Fibroblast of upper back skin (primary cell): ENCODE results near the gene COL4A4.
A peak's percentile ranks its signal among the peaks of the same experiment; 100 is the strongest.

ENCODE experiments used
- DNase-seq: peaks from one replicate; pipeline ENCODE4 v3.0.0-alpha.2; 2013

Gene COL4A4

DNA sequence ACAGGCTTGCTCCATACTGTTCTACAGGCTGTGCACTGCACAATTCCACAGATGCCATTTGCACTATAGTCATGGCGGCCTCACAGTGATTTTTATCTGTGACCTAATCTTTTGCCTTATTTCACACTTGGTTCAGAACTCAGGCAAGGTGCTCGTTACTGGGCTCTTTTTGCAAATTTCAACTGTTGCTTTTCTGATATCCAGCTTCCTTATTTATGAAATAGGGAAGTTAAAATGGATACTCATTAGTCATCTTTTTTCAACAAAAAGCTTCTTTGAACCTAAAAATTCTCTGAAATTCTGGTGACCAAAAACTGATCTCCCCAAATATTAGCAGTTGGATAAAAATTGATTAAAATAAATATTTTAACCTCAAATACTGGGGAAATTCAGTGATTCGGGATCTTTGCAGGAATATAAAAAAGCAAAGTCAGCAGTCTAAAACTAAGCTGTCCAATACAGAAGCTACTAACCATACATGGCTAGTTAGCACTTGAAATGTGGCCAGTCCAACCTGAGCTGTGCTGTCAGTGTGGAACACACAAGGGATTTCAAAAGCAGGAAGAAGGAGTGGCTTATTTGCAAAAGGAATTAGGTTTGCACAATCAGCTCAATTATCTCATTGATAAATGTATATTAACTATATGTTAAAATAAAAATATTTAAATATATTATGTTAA is 134.4 kb downstream of the COL4A4 start:
- DNase-seq: peak; percentile 5

GRCh38 chr2:227025510-227025909 is 138.5 kb downstream of the COL4A4 start:
- no peak for DNase-seq

- DNase-seq: no peak
Observed at GRCh38 chr2:227022608-227023007, 141.4 kb downstream of the COL4A4 start.

DNA sequence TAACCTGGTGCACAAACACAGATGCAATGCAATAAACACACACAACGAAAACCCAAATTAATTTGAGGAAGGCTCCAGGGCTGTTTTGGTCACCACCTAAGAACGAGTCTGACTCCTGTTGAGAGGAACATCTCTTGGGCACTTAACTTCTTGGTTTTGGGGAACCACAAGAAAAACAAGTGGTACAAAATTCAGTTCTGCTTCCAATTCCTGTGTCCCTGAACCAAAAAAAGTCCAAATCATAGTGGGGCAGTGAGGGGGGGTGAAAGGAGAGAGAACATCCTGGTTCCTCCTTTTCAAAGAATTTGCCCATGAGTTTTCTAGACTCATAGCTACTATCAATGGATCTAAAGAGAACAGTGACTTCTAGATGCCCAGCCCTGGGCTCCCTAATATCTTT is 143.6 kb downstream of the COL4A4 start:
- DNase-seq: no peak

DNA sequence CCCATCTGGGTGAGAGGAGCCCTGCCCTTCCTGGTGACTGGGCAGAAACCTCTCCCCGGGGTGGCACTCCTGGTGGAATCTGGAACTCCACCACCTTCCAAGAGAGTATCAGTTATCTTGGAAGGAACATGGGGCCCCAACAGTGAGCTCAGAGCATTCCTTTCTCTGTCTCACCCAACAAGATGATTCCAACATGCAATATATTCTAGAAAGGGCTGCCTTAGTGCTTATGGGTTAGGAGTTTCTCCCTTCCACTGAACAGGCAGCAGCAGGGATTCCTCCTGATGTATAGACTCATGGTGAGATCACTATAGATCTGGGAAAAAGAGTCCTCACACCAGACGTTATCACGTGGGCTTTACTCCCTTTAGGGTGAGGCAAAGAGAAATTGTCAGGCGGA is 147.1 kb downstream of the COL4A4 start:
- no peak for DNase-seq

- no peak for DNase-seq
Observed at GRCh38 chr2:227013881-227014280, 150.1 kb downstream of the COL4A4 start.

DNA sequence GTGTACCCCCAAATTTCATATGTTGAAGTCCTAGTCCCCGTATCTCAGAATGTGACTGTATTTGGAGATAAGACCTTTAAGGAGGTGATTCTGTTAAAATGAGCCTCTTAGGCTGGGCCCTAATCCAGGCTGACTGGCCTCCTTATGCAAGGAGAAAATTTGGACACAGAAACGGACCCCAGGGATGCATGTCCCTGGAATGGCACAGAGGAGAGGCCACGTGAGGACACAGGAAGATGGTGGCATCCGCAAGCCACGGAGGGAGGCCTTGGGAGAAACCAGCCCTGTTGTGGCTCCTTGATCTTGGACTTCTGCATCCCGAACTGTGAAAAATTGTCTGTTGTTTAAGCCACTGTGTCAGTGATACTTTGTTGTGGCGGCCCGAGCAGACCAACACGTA is 150.7 kb downstream of the COL4A4 start:
- DNase-seq: no peak

GRCh38 chr2:227010433-227010832 is 153.6 kb downstream of the COL4A4 start:
- DNase-seq: peak; percentile 23

DNA sequence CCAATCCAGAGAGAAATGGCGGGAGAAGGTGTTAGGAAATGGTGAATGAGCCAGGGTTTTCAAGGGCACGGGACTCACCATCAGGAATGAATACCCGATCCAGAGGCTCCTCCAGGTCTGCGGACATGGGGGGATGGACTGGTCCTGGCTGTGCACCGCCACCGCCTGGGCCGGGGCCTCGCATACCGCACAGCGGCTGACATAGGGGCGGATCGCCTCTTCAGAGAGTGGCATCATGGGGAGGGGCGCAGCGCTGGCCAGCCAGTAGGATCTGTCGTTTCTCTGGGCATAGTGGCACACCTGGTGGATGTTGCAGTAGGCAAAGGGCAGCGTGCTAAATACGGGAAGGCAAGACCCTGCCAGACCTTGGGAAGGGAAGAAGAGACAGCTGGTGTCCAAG is 156.1 kb downstream of the COL4A4 start:
- DNase-seq: no peak

DNA sequence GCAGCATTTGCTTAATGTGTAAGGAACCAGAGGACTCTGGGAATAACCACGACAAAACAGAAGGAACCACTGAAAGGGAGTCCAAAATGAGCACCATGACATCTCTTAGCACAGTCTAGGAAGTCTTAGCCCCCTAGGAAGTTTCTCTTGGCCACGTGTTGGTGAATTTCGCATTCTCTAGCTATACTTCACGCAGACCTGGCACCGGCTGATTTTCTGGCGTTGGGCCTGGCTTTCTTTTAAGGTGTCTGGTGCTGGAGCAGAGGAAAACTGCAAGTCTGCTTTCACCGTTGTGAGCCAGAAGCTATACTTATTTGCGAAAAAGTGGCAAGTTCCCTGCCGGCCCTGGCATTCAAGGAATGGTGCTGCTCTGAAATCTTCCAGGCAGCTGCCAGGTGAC is 156.9 kb downstream of the COL4A4 start:
- DNase-seq: no peak

DNA sequence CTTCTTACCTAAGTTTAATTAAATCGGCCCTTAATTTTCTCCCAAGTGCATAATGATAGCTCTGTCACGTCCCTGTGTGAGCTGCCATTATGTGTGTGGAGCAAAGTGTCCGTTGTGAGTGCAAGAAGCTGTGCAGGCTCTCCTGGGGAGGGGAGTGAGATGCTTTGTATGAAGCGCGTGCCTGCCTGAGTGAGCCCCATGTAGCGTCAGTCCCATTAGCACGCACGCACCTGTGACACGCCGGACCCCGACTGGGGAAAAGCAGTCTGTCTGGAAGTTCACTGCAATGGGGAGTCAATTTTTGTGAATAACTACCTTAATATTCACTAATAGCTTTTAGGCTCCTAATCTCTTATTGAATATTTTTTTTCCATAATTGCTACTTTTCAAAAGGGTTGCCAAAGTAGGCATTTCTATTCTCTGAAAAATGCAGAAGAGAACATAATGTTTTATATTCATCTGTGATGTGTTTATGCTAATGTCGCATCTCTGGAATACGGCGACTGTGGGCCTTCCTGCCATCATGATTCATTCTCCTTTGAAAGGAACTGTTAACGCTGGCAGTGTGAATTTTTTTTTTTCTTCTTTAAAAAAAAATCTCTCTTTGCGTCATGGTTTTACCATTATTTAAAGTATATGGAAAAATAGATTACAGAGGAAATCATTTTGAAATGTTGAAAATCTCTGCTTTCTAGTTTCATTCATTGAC is 157.7 kb downstream of the COL4A4 start:
- no peak for DNase-seq

GRCh38 chr2:227004482-227004881 is 159.5 kb downstream of the COL4A4 start:
- no peak for DNase-seq

- DNase-seq: no peak
Observed at GRCh38 chr2:227000123-227000522, 163.9 kb downstream of the COL4A4 start.

DNA sequence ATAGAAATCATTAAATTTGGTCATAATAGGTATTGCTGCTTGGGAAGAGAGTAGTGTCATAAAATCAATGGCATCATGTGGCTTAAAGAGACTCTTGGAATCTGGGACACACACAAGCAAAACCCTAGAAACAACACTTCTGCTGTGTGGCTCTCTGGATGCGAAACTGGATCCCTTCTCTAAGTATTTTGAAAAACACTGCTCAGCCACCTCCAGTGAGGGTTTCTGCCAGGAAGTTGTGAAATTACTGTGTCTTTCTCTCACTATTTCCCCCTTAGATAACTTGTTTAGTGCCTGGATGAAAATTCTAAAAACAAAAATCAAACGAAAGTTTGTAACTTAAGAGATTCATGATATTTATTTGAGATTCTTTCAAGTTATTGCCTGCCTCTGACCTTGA is 164.3 kb downstream of the COL4A4 start:
- DNase-seq: no peak

DNA sequence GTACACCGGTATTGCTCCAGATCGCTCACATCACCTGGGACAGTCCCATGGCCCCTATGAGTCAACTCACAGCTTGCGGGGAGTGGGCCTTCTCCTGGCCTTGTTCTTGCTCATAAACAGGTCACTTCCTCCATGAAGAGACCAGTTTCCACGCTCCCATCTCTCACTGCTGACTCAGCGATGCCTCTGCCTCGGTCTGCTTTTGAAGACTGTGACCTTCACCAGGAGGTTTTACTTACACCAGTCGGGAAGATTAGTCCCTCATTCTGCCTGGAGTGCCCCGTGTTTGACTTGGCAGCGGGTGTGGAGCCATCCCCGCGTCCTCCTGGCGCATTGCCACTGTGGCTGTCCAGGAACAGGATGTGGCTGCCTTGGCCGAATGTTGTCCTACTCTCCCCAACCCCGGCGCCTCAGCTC is 168.4 kb downstream of the COL4A4 start:
- DNase-seq: peak; percentile 77

- DNase-seq: no peak
Observed at GRCh38 chr2:226994775-226995174, 169.2 kb downstream of the COL4A4 start.

DNA sequence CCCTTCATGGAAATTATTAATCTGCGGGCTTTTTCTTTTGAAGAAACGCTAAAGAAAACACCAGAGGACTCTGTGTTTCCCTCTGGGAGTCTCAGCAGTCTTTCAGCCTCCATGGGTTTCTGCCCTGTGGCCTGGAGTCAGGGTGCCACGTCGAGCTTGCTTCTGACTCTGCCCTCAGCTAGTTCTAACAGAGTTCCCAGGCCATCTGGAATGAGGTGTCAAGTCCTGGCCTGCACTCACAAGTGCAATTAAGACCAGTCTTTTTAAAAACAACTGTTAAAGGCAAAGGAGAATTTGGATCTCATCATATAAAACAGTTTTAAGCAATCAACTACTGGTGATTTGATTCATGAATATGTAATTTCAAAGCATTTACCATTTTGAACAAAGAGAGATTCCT is 170.8 kb downstream of the COL4A4 start:
- DNase-seq: no peak

DNA sequence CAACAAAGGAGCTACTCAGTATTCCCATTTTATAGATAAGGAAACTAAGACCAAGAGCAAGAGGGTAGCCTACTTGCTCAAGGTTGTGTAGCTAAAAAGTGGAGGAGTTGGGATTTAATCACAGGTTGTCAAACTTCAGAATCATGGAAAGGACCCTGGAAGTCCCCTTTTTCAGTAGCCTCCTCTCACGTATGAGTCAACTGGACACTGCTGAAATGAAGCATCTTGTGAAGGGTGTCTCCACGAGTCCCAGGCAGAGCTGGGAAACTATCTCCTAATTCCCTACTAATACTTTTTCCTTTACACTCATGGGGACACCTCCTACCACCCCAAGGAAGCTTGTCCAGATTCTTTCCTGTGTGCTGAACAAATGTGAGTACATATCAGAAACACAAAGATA is 172.3 kb downstream of the COL4A4 start:
- no peak for DNase-seq

- no peak for DNase-seq
Observed at GRCh38 chr2:226985583-226985946, 178.4 kb downstream of the COL4A4 start.

GRCh38 chr2:226984750-226985582 is 179.0 kb downstream of the COL4A4 start:
- peak; percentile 78 for DNase-seq

DNA sequence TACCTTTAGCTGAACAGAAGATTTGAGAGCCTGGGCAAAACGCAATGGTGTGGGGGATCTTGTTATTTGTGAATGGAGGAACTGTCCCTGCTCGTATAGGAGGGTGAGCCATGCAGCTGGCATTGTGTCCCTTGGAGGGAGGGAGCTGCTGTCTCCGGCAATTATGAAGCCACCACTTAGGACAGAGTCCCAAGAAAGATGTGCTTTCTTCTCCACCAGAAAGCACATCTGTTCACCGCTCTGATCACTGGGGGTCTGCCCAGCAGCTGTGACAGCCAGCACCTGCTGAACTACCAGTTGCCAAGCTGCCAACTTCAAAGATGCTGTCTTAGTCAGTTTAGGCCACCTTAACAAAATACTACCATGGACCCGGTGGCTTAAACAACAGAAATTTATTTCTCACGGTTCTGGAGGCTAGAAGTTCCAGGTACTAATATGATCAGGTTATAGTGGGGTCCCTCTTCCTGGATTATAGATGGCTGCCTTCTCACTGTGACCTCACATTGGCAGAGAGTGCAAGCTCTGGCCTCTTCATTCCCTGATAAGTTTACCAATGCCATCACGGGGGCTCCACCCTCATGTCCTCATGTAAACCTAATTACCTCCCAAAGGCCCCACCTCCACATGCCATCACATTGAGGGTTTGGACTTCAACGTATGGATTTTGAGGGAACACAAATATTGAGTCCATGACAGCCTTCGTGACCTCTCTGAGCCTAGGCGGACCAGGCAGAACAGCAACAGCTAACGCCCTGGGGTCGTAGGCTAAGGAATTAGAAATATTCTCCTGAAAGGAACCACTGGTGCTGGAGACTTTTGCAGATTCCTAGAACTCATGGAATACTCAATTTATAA is 179.9 kb downstream of the COL4A4 start:
- no peak for DNase-seq

GRCh38 chr2:226981791-226982326 is 182.1 kb downstream of the COL4A4 start:
- no peak for DNase-seq

DNA sequence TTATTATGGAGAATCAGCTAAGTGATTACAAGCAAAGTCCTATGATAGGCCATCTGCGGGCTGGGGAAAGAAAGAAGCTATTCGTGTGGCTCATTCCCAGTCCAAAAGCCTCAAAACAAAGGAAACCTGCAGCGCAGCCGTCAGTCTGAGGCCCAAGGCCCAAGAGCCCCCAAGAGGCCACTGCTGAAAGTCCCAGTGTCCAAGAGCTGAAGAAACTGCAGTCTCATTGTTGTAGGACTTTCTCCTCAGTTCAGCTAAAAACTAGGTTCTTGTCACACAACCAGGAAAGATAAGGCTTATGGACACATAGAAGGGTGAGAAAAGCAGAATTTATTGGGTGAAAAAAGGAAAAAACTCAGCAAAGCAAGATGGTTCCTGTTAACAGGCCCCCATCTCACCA is 185.0 kb downstream of the COL4A4 start:
- no peak for DNase-seq
